SK-N-DZ (cell line): ENCODE measurements around the gene VMAC.

ENCODE experiments used
- DNase-seq: peaks from one replicate; pipeline ENCODE4 v3.0.0-alpha.2; 2015; ENCODE audit warnings: low spot score

VMAC gene

DNA sequence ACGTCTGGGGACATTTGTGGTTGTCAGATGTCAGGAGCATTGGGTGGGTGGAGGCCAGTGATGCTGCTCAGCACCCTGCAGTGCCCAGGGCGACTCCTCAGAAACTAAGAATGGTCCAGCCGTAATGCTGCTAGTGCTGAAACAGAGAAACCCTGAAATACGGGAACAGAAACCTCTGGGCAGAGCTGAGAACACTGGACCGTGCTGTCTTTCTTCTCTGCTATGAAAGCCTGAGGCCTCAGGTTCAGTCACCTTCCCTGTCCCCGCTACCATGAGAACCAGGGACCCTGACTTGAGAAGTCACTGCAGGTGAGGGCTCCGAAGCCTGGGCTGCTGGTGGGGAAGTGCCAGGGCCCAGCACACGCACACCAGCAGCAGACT is 22.8 kb downstream of the VMAC start:
- DNase-seq = no peak

DNA sequence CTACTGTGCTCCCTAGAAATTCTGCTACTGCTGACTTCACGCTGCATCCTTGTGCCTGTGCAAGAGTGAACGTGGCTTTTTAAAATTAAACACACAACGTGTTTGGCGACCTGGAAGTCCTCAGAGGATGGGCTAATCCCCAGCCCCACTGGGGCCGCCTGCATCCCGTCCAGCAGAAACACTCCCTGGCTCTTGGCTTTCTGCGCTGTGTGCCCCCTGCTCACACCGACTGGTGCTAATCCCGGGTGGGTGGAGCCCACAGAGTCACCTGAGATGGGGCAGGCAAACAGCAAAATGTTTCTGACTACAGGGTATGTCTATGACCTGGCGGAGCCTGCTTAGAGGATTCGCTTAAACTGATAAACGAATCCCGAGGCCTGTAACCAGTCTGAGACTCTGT is 24.5 kb downstream of the VMAC start:
- DNase-seq = no peak

DNA sequence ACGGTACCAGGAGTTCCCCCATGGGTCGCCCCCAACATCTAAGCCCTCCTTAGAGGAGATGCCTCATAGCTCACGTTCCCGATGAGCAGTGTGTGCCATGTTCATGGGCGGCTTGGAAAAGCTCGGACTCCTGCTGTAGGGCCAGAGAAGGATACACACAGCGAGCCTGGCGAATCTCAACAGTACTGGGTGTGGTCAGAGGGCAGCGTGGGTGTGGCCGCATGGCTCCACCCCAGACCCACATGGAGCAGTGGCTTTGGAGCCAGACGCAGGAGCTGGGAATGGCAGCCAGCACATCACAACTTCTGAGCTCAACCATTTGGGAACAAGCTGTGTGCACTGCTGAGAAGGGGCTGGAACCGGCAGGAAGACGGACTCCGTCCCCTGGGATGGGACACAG is 25.0 kb downstream of the VMAC start:
- DNase-seq = no peak

DNA sequence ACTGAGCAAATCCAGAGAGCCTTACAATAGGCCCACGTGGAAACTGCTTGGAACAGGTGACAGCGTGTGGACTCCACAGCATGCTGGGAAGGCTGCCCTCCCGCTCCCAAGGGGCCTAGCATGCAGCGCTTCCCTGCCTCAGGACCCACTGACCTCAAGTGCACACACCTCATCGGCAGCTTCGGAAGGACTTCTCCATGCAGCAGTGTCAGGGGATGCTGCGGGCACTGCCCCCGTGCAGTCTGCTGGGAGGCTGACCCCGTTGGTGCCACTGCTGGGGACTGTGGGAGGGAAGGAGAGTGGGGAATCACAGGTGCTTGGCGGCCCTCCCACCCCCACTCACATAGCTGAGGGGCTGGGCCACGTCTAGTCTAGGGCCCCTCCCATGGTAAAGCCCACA is 26.6 kb downstream of the VMAC start:
- no peak for DNase-seq

DNA sequence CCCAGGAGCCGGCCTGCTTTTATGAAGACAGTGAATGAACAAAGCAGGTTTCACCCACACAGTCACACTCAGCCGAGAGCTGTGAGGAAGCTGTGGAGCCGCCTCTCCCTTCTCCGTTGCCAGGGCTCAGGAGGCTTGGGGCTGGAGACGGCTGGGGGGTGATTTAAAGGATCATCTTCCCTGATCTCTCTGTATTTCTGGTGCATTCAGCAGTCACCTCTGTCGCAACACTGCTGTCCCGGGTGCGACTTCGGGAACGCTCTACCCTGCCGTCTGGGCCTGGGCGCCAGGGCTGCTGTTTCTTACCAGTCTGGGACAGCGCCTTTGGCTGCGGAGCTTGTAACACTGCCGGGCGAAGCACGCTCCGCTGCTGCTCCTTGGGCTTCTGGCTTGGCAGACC is 27.5 kb downstream of the VMAC start:
- DNase-seq = no peak

DNA sequence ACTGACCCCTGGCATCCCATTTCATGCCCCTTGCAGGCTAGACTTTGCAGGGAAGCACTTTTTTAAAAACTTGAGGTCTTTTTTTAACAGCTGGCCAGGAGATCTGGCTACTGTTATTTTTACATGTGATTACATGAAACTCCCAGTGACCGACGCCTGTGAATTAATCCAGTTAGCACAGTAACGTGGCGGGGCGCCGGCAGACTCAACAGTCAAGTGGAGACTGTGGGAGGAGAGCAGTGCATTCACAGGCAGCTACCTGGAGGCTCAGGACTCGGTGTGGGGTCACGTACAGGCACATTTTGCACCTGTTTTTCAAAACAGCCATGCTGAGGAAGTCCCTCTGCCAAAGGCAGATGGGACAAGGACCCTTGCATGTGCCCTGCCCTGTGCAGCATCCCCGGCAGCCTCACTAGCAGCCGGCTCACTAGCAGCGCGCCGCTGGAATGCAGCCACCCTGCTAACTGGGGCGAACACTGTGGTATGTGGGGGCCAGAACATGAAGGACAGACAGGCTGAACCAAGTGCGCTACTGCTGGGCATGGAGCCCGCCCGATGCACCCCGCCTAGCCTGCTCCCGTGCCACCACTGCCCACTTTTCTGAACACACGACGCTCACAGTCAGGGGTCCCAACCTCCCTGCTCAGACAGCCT is 28.1 kb downstream of the VMAC start:
- DNase-seq = no peak

DNA sequence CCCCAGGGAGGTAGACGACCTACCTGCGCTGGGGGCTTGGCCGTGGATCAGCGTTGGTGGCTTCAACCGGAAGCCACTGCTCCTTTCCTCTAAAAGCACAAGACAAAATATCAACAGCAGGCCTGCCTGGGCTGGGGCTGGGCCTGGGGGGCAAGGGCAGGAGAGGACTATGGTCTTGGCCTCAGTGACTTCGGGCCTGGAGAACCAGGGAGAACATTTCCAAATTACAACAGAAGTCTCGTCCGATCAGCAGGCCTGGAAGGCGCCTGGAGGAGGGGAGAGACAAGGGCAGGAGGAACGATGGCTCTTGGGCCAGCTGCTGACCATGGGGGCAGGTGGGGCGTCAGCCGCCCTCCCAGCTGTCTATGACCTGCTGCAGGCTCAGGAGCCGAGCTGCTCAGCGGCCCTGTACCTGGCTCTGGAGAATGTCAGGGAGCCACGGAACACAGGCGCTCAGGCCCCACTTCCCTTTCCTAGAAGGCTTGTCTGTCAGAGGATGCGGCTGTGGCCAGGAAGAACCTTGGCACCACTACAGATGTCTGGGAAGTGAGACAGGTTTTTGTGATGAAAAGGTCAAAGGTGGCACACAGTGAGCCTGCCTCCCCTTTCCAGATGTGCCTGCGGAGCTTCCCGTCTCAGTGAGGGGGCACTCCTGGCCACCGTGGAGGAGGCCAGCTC is 28.9 kb downstream of the VMAC start:
- DNase-seq = no peak

DNA sequence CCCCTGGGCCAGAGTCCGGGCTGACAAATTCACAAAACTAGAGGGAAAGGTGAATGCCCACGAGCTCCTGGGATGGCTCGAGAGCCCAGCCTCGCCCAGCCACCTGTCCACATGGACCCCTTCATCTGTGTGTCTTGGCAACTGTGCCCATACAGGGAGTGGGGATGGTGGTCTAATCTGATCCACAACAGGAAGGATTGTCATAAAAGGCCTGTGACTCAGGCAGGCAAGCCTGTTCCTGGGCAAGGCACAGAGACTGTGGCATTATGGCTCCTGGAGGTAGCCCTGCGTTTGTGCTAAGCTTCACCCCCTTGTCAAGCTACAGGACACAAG is 29.4 kb downstream of the VMAC start:
- DNase-seq = no peak

DNA sequence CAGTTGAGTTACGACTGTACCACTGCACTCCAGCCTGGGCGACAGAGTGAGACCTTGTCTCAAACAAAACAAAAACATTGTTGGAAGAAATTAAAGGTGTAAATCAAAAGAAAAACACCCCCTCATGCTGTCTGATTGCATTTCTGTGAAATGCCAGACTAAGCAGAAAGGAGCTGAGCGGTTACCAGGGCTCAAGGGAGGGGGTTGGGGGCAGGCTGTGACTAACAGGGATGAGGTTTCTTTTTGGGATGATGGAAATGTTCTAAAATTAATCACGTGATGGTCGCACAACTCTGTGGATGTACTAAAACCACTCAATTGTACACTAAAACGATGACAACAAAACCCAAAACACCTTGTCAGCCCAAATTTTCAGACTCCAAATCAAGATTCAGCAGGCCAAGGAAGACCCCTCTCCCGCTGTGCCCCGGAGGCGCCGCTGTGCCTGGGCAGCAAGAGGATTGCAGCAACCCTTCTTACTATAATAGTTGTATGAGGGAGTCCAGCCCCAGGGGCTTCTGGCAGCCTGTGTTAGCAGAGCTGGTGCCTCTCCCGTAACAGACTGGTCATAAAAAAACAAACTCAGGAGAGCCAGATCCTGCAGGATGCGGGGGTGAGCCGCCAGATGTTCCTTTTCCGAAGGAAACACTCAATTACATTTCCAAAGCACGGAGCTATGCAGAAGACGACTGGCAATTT is 30.3 kb downstream of the VMAC start:
- no peak for DNase-seq

DNA sequence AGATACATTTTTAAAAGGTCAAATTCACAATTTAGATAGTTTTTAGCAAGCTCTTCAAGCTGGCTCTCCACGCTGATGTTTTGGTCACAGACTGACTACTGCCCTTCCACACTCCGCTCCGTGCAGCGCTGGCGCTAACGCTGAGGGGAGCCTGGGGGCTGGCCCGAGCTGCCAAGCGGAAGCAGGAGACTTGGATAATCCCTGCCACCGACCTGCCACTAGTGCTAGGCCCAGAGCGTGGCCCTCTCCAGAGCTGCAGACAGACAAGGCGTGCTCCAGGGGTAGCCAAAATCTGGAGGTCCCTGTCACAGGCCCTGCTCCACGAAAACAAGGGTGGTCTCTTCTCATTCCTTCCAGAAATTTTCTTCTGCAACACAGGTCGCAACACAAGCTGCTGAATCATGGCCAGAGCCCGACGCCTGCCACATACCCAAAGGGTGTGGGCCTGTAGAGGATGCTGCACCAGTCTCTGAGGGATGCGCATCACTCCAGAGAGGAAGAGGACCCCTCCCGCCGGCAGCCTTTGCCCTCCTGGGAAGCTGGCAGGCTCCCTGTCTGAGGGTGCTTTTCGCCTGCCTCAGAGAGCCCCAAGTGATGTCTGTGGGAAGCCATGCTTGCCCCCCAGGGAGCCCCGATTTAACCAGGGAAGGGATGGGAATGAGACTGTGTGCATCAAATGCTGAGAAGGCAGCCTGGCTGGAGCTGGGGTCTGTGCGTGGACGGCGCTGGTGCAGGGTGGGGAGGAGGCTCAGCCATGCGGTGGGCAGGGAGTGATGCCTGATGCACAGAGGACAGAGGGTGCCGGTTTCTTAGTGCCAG is 31.0 kb downstream of the VMAC start:
- DNase-seq = no peak

DNA sequence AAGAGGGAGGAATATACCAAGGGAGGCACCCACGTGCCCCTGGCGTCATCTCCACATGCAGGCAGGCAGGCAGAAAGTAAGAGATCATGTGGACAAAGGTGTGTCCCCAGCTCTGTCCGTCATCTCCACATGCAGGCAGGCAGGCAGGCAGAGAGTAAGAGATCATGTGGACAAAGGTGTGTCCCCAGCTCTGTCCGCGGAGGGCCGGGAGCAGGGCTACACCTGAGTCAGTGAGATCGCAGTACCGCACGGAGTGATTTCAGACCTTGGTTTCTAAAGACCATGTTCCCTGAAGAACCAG is 31.6 kb downstream of the VMAC start:
- no peak for DNase-seq

DNA sequence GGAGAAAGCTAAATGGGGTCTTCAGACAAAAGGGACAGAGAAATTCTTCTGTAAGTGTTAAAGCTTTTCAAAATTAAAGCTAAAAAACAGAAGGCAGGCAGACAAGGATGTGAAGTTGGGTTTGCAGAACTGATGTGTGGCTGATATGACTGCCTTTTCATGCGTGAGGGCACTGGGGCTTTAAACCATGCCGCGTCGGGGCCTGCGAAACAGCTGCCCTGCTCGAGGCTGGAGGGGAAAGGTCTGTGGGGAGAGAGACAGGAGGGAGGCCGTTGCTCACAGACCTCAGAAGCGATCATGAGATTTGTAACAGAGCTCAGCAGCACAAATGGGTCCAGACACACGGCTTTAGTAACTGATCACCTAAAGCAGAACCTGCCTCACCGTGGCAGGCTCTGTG is 32.9 kb downstream of the VMAC start:
- DNase-seq = no peak

DNA sequence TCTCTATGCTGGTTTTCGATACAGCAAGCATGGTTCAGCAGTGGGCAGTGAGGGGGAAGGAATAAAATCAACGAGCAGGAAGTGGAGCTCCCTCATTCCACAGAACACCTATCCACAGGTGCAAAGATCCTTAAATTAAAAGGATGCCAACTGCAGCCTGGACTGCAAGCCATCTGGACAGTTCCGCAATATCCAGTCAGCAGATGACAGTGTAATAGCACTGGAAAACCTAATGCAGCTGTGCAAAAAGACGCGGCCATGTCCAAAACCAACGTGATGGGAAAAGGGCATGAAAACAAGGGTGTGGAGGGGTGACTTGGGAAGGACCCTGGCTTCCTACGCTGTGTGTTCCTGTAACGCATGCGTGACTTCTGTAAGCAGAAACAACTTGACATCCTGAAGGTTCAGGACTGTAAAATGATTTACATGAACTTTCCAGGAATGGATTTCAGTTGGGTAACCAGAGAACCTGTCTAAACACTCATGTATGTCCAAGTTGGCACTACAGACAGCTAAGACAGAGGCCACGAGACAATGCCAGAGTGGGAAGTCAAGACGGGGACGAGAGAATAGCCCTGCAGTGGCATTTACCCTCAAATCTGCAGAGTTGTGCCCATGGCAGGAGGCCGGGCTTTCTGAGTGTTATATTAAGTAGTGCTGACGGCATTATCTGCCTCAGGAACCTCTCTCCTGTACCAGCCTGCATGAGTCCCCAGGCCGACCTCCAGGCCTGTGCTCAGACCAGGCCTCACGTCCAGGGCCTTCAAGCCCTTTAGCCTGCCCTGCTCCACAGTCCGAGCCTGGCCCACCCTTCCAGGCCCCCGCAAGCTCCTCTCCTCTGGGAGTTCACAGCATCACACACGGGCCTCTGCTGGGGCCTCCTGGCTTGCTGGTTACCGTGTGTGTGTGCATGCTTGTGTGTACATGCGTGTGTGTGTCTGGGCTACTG is 35.9 kb downstream of the VMAC start:
- DNase-seq = no peak

DNA sequence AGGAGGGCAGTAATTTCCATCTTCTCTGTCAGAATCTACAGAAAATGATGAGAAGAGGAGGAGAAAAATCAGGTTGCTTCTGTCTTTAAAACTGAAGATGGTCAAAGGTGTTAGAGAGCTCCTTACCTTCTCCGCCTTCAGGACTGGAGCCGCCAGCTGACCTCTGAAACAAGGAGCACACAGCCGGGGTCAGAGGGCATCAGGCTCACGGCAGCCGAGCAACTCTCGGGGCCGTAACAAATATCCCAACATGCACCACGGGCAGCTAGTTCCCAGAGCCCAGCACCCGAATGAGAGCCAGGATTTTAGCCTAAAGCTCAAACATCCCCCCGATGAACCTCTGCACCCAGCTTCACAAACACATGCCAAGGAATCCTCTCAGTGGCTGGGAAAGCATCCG is 37.0 kb downstream of the VMAC start:
- no peak for DNase-seq

DNA sequence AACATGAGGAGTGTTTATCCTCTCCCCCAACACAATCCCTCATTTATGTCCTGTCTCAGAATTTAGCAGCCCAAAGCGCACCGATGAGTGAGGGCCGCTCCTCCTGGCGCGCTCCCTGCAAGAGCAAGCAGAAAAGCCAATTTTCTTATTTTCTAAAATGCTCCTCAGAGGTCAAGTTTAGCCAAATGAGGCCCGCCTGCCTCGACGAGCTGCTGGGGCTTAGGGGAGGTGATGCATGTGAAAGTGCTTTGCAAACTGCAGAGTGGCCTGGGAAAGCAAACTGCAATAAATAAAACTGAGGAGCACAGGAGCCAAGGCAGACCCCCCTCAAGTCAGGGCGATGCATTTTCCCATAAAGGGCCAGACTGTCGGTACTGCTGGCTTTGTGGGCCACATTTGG is 38.4 kb downstream of the VMAC start:
- no peak for DNase-seq

DNA sequence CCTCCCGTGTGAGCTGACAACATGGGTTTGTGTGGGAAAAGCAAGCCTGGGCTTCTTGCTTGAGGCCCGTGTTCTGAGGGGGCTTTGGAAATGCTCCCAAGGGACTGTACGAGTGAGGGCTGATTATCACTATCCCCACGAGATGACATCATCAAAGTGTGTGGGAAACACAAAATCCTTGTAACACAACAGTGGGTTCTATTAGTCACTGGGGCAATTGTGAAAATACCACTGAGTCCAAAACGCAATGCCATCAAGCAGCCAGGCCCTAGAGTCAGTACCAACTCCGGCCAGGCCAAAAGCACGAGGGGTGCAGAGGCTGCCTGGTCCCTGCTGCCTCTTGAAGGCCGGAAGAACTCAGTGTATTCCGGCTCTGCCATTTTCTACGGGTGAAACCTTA is 39.0 kb downstream of the VMAC start:
- DNase-seq = no peak

DNA sequence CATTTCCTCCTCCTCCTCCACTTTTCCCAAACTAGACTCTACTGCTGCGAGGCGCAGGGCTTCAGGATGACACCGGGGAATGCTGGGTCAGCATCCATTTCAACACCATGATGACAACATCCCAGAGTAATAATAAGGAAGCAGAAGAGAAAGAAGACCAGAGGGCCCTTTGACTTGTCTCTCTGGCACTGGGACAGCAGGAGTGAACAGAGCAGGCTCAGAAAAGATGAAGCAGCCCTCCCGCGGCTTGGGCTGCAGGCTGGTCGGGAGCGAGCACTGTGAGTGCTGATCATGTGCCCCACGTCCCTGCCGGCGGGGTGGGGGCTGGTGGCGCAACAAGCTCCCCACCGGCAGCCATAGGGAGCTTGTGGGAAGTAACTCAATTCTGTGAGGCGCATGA is 42.8 kb downstream of the VMAC start:
- no peak for DNase-seq

DNA sequence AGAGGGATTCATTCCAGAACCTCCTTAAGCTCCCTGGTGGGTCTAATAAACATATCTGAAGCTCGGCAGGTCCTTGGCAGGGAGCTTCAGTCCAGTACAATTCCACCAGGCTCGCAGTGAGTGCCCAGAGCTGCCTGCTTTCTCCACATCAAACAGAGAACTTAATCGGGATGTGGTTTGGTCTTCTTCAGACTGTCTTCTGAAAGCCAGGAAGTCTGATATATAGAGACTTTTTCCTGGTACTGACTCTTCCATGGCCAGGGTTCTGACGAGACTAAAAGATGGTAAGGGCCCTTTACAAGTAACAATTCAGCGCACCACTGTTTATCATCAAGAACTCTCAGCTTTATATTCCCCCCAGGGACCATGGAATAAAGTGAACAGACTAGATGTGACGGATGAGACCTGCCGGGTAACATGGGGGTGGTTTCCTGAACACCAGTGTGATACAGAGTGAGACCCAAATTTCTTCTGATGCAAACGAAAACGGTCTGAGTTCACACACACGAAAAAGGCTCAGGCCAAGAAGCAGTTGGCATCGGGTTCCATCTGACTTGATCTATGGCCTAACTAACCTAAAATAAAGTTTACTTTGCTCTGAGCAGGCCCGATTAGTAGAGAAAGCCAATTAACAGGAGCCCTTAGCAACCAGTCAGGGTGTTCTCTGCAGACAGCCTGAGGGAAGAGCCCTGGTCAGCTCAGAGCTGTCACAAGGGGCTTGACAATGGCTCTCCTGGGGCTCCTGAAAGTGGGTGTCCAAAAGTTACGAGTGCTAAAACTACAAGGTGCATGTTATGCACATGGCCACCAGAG is 44.3 kb downstream of the VMAC start:
- no peak for DNase-seq

DNA sequence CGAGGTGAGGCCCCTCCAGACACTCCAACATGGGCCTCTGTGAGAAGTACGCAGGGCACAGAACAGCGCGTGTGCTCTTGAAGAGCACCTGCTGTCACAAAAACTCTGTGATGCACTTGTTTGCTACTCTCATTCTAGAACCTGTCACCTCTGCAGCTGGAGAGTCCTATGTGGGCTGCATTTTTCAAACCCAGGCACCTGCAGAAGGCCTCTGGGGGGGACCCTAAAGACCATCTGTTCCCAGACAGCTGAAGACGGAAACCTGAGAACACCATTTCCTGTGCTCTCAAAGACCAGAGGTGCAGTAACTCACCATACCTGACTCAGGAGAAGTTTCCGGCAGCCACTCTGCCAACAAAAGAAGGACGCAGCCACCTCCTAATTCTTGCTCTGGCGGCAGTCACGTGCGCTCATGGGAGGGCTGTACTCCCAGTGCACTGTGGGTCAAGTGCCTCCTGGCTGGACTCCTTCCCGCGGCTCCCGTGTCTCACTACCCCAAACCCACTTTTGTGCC is 45.2 kb downstream of the VMAC start:
- no peak for DNase-seq

DNA sequence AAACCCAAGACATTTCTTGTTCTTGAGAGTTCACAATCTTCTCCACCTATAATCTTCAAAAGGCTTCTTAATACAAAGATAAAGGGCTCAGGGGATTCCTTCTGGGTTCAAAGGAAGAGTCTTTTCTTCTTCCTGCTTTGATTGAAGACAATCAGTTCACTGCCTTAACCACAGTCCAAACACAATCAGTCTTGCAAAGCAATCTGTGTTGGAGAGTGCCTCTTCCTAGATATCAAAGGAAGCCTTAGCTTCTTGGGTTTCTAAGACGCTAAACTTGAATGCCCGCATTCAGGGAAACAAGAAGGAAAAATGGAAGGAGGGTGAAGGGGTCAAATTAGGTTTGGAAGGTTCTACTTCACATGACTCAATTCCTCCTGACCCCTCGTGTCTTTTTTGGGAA is 46.1 kb downstream of the VMAC start:
- no peak for DNase-seq
